GM20000 (cell line): ENCODE results near the gene LDAH.

Experiments
- DNase-seq: peaks from one replicate; pipeline ENCODE4 v3.0.0; 2012; ENCODE audit warnings: low spot score
- CTCF ChIP-seq: IDR thresholded peaks from 2 replicates; pipeline ENCODE4 v1.5.1; 2012; ENCODE audit warnings: mild to moderate bottlenecking, control low read depth; ENCODE audit errors: extremely low read depth, missing control alignments

Gene LDAH

GRCh38 chr2:20757405-20758090, 65.4 kb downstream of the LDAH start:
- no peak for DNase-seq
- TF ChIP-seq CTCF: no peak

GRCh38 chr2:20755132-20755800, 67.6 kb downstream of the LDAH start:
- no peak for DNase-seq
- TF ChIP-seq CTCF: no peak

GRCh38 chr2:20752293-20752692, 70.6 kb downstream of the LDAH start:
- TF ChIP-seq CTCF: no peak
- DNase-seq: no peak

GRCh38 chr2:20747317-20747716, 75.6 kb downstream of the LDAH start:
- TF ChIP-seq CTCF: no peak
- DNase-seq: no peak

GRCh38 chr2:20745924-20746555, 76.9 kb downstream of the LDAH start:
- no peak for DNase-seq
- no peak for TF ChIP-seq CTCF

GRCh38 chr2:20744366-20745335, 78.2 kb downstream of the LDAH start:
- no peak for TF ChIP-seq CTCF
- DNase-seq: no peak
